ENCODE results near the gene ANAPC7.
"Not testable (repeated sequence)": the region's sequence is repeated elsewhere in the genome, so short reads cannot be mapped to it uniquely, and the experiment has no call there.

The ANAPC7 gene

GRCh38 chr12:110373962-110374611 is 29.4 kb downstream of the ANAPC7 start:
- DNase-seq (ENCODE audit: extremely low read depth in 1 of 2, low read depth in 1 of 2), result no peak

GRCh38 chr12:110373425-110373824 is 30.1 kb downstream of the ANAPC7 start:
- no peak for DNase-seq (ENCODE audit: extremely low read depth in 1 of 2, low read depth in 1 of 2)

- DNase-seq (ENCODE audit: extremely low read depth in 1 of 2, low read depth in 1 of 2), result no peak
These were observed 30.5 kb downstream of the ANAPC7 start for GRCh38 chr12:110373025-110373424.

GRCh38 chr12:110372056-110372425 is 31.5 kb downstream of the ANAPC7 start:
- no peak for DNase-seq (ENCODE audit: extremely low read depth in 1 of 2, low read depth in 1 of 2)

- DNase-seq (ENCODE audit: extremely low read depth in 1 of 2, low read depth in 1 of 2), result no peak
These were observed 32.0 kb downstream of the ANAPC7 start for GRCh38 chr12:110371408-110372055.

- no peak for DNase-seq (ENCODE audit: extremely low read depth in 1 of 2, low read depth in 1 of 2)
These were observed 32.7 kb downstream of the ANAPC7 start for GRCh38 chr12:110370732-110371231.

- DNase-seq (ENCODE audit: extremely low read depth in 1 of 2, low read depth in 1 of 2), result no peak
These were observed 33.5 kb downstream of the ANAPC7 start for GRCh38 chr12:110369992-110370391.

- no peak for DNase-seq (ENCODE audit: extremely low read depth in 1 of 2, low read depth in 1 of 2)
These were observed 36.2 kb downstream of the ANAPC7 start for GRCh38 chr12:110367181-110367864.

- no peak for DNase-seq (ENCODE audit: extremely low read depth in 1 of 2, low read depth in 1 of 2)
These were observed 37.0 kb downstream of the ANAPC7 start for GRCh38 chr12:110366321-110367142.

- DNase-seq (ENCODE audit: extremely low read depth in 1 of 2, low read depth in 1 of 2), result no peak
These were observed 37.8 kb downstream of the ANAPC7 start for GRCh38 chr12:110365489-110366320.

- no peak for DNase-seq (ENCODE audit: extremely low read depth in 1 of 2, low read depth in 1 of 2)
These were observed 42.3 kb downstream of the ANAPC7 start for GRCh38 chr12:110361216-110361615.

- not testable (repeated sequence) for DNase-seq (ENCODE audit: extremely low read depth in 1 of 2, low read depth in 1 of 2)
These were observed 45.0 kb downstream of the ANAPC7 start for GRCh38 chr12:110358384-110359097.

GRCh38 chr12:110355073-110355472 is 48.4 kb downstream of the ANAPC7 start:
- no peak for DNase-seq (ENCODE audit: extremely low read depth in 1 of 2, low read depth in 1 of 2)

GRCh38 chr12:110354172-110354780 is 49.2 kb downstream of the ANAPC7 start:
- no peak for DNase-seq (ENCODE audit: extremely low read depth in 1 of 2, low read depth in 1 of 2)

GRCh38 chr12:110353211-110353965 is 50.1 kb downstream of the ANAPC7 start:
- no peak for DNase-seq (ENCODE audit: extremely low read depth in 1 of 2, low read depth in 1 of 2)

GRCh38 chr12:110352401-110352800 is 51.1 kb downstream of the ANAPC7 start:
- no peak for DNase-seq (ENCODE audit: extremely low read depth in 1 of 2, low read depth in 1 of 2)

GRCh38 chr12:110351119-110351518 is 52.4 kb downstream of the ANAPC7 start:
- no peak for DNase-seq (ENCODE audit: extremely low read depth in 1 of 2, low read depth in 1 of 2)

GRCh38 chr12:110349514-110350151 is 53.9 kb downstream of the ANAPC7 start:
- DNase-seq (ENCODE audit: extremely low read depth in 1 of 2, low read depth in 1 of 2), result no peak

Measured in activated CD8-positive, alpha-beta memory T cell treated with anti-CD3 and anti-CD28 coated beads for 1 hour (primary cell).